ENCODE data around the gene TACR2. TPM values are rescaled to one million over a fixed set of nuclear protein-coding genes. Genes with fewer than 3 reads are reported as not detected.

TACR2 gene
- total RNA-seq, 4 donors from 2014 or later = 1.1 to 11.1 (median 3.2) TPM; not detected in 1

GRCh38 chr10:69361303-69361614 is 55.5 kb downstream of the TACR2 start:
- DNase-seq = no peak
- no peak overlapping the region for H3K4me3 ChIP-seq
- peaks cover 0 to 22% (median 0%) of the 10 kb centered on the region in 4 donors for H3K4me1 ChIP-seq
- H3K9me3 ChIP-seq = no peaks in the 10 kb centered on the region
- no peaks in the 10 kb centered on the region for H3K27me3 ChIP-seq
- peak overlapping the region in 2 of 4 donors; percentile 24 to 31 for H3K27ac ChIP-seq
- no peak for TF ChIP-seq CTCF (IDR thresholded peaks at IDR 0.05)
- no peak for TF ChIP-seq POLR2A (IDR thresholded peaks at IDR 0.05)
- peaks cover 0 to 16% (median 0%) of the 10 kb centered on the region in 3 donors for H3K36me3 ChIP-seq

- TF ChIP-seq POLR2A (IDR thresholded peaks at IDR 0.05) (no peak), CTCF (IDR thresholded peaks at IDR 0.05) (no peak)
- Histone ChIP-seq H3K4me1 (peaks cover 0 to 22% (median 0%) of the 10 kb centered on the region in 4 donors), H3K4me3 (no peak overlapping the region), H3K36me3 (peaks cover 0 to 10% (median 0%) of the 10 kb centered on the region in 3 donors), H3K27ac (peak overlapping the region in 2 of 4 donors; percentile 31 to 44), H3K9me3 (no peaks in the 10 kb centered on the region), H3K27me3 (no peaks in the 10 kb centered on the region)
- peak in 2 of 3 donors; percentile 64 to 69 for DNase-seq
Measured at GRCh38 chr10:69360485-69361302, 56.0 kb downstream of the TACR2 start.

GRCh38 chr10:69359594-69359993 is 57.1 kb downstream of the TACR2 start:
- no peak overlapping the region for H3K4me3 ChIP-seq
- TF ChIP-seq POLR2A (IDR thresholded peaks at IDR 0.05) = no peak
- TF ChIP-seq CTCF (IDR thresholded peaks at IDR 0.05) = no peak
- H3K36me3 ChIP-seq = peaks cover 0 to under 1% (median 0%) of the 10 kb centered on the region in 3 donors
- no peak for DNase-seq
- no peaks in the 10 kb centered on the region for H3K27me3 ChIP-seq
- H3K9me3 ChIP-seq = no peaks in the 10 kb centered on the region
- no peak overlapping the region for H3K27ac ChIP-seq
- peaks cover 0 to 22% (median 0%) of the 10 kb centered on the region in 4 donors for H3K4me1 ChIP-seq

GRCh38 chr10:69359148-69359547 is 57.6 kb downstream of the TACR2 start:
- Histone ChIP-seq H3K36me3 (no peaks in the 10 kb centered on the region), H3K27me3 (no peaks in the 10 kb centered on the region), H3K4me1 (peaks cover 0 to 22% (median 0%) of the 10 kb centered on the region in 4 donors), H3K9me3 (no peaks in the 10 kb centered on the region), H3K27ac (no peak overlapping the region), H3K4me3 (no peak overlapping the region)
- no peak for TF ChIP-seq CTCF (IDR thresholded peaks at IDR 0.05)
- no peak for TF ChIP-seq POLR2A (IDR thresholded peaks at IDR 0.05)
- DNase-seq = no peak

- H3K4me3 ChIP-seq = no peak overlapping the region
- TF ChIP-seq CTCF (IDR thresholded peaks at IDR 0.05) (no peak), POLR2A (IDR thresholded peaks at IDR 0.05) (no peak)
- H3K27ac ChIP-seq = no peak overlapping the region
- H3K4me1 ChIP-seq = peaks cover 0 to 22% (median 0%) of the 10 kb centered on the region in 4 donors
- H3K9me3 ChIP-seq = no peaks in the 10 kb centered on the region
- no peaks in the 10 kb centered on the region for H3K36me3 ChIP-seq
- H3K27me3 ChIP-seq = no peaks in the 10 kb centered on the region
- no peak for DNase-seq
Measured at GRCh38 chr10:69358148-69358795, 58.4 kb downstream of the TACR2 start.

Measured in Peyer's patch (tissue), 4 donors.